GM19438 (cell line): Measurements from ENCODE around the gene AHNAK2.
"Not testable (repeated sequence)": the region's sequence is repeated elsewhere in the genome, so short reads cannot be mapped to it uniquely, and the experiment has no call there.

Experiments used
- ATAC-seq: cut with Tn5 transposase; IDR thresholded peaks from one replicate; pipeline ENCODE4 v1.9.1; 2021; ENCODE audit warnings: low read depth; ENCODE audit not compliant: unreplicated experiment

Gene AHNAK2

GRCh38 chr14:104956290-104956890, 21.8 kb downstream of the AHNAK2 start:
- ATAC-seq: no peak

GRCh38 chr14:104955396-104955770, 22.8 kb downstream of the AHNAK2 start:
- no peak for ATAC-seq

- no peak for ATAC-seq
These were observed 23.3 kb downstream of the AHNAK2 start for GRCh38 chr14:104954746-104955395.

- no peak for ATAC-seq
These were observed 24.1 kb downstream of the AHNAK2 start for GRCh38 chr14:104953896-104954656.

GRCh38 chr14:104953097-104953496, 25.1 kb downstream of the AHNAK2 start:
- ATAC-seq: no peak

- ATAC-seq: not testable (repeated sequence)
These were observed 26.1 kb downstream of the AHNAK2 start for GRCh38 chr14:104951863-104952657.

GRCh38 chr14:104950701-104951100, 27.5 kb downstream of the AHNAK2 start:
- ATAC-seq: not testable (repeated sequence)

- no peak for ATAC-seq
These were observed 28.2 kb downstream of the AHNAK2 start for GRCh38 chr14:104950021-104950420.

- ATAC-seq: not testable (repeated sequence)
These were observed 28.7 kb downstream of the AHNAK2 start for GRCh38 chr14:104949406-104949955.

- no peak for ATAC-seq
These were observed 29.5 kb downstream of the AHNAK2 start for GRCh38 chr14:104948736-104949031.

- ATAC-seq: not testable (repeated sequence)
These were observed 30.1 kb downstream of the AHNAK2 start for GRCh38 chr14:104947881-104948735.

- ATAC-seq: not testable (repeated sequence)
These were observed 31.0 kb downstream of the AHNAK2 start for GRCh38 chr14:104947201-104947600.

GRCh38 chr14:104945986-104946965, 31.9 kb downstream of the AHNAK2 start:
- not testable (repeated sequence) for ATAC-seq

- ATAC-seq: not testable (repeated sequence)
These were observed 32.9 kb downstream of the AHNAK2 start for GRCh38 chr14:104945266-104945665.

GRCh38 chr14:104944436-104945205, 33.6 kb downstream of the AHNAK2 start:
- not testable (repeated sequence) for ATAC-seq

GRCh38 chr14:104944016-104944308, 34.2 kb downstream of the AHNAK2 start:
- ATAC-seq: not testable (repeated sequence)

- ATAC-seq: not testable (repeated sequence)
These were observed 34.8 kb downstream of the AHNAK2 start for GRCh38 chr14:104943216-104944015.
